ENCODE results near the gene ETF1.

The ETF1 gene

GRCh38 chr5:138542956-138543729, at the start of gene ETF1:
Gene ETF1 (minus strand): TSS chr5:138543236. CDS start chr5:138542918, 318 bp downstream.
- DNase-seq (ENCODE audit: low spot score), result peak; percentile 100

GRCh38 chr5:138588013-138588788, 45.2 kb upstream of the ETF1 start:
- DNase-seq (ENCODE audit: low spot score), result no peak

- no peak for DNase-seq (ENCODE audit: low spot score)
Measured at GRCh38 chr5:138585157-138585556, 42.1 kb upstream of the ETF1 start.

- DNase-seq (ENCODE audit: low spot score), result no peak
Measured at GRCh38 chr5:138583984-138584637, 41.1 kb upstream of the ETF1 start.

- DNase-seq (ENCODE audit: low spot score), result no peak
Measured at GRCh38 chr5:138582959-138583358, 39.9 kb upstream of the ETF1 start.

- no peak for DNase-seq (ENCODE audit: low spot score)
Measured at GRCh38 chr5:138580777-138581176, 37.7 kb upstream of the ETF1 start.

GRCh38 chr5:138580001-138580400, 37.0 kb upstream of the ETF1 start:
- no peak for DNase-seq (ENCODE audit: low spot score)

GRCh38 chr5:138579517-138579863, 36.5 kb upstream of the ETF1 start:
- DNase-seq (ENCODE audit: low spot score), result no peak

- no peak for DNase-seq (ENCODE audit: low spot score)
Measured at GRCh38 chr5:138577452-138577851, 34.4 kb upstream of the ETF1 start.

GRCh38 chr5:138575194-138576015, 32.4 kb upstream of the ETF1 start, which contains the start of gene HSPA9:
Gene HSPA9 (minus strand): TSS chr5:138575401. CDS start chr5:138575318, 83 bp downstream.
- peak; percentile 100 for DNase-seq (ENCODE audit: low spot score)

GRCh38 chr5:138574744-138575193, 31.7 kb upstream of the ETF1 start:
- no peak for DNase-seq (ENCODE audit: low spot score)

- DNase-seq (ENCODE audit: low spot score), result peak; percentile 19
Measured at GRCh38 chr5:138573949-138574670, 31.1 kb upstream of the ETF1 start.

- no peak for DNase-seq (ENCODE audit: low spot score)
Measured at GRCh38 chr5:138573223-138573622, 30.2 kb upstream of the ETF1 start.

GRCh38 chr5:138570871-138571270, 27.8 kb upstream of the ETF1 start:
- no peak for DNase-seq (ENCODE audit: low spot score)

- peak; percentile 68 for DNase-seq (ENCODE audit: low spot score)
Measured at GRCh38 chr5:138569782-138570181, 26.7 kb upstream of the ETF1 start.

GRCh38 chr5:138568061-138568824, 25.2 kb upstream of the ETF1 start:
- peak; percentile 86 for DNase-seq (ENCODE audit: low spot score)

GRCh38 chr5:138566792-138567191, 23.8 kb upstream of the ETF1 start:
- DNase-seq (ENCODE audit: low spot score), result no peak

GRCh38 chr5:138565100-138565821, 22.2 kb upstream of the ETF1 start:
- no peak for DNase-seq (ENCODE audit: low spot score)

- no peak for DNase-seq (ENCODE audit: low spot score)
Measured at GRCh38 chr5:138564242-138564641, 21.2 kb upstream of the ETF1 start.

All from kidney tubule cell (primary cell).